ENCODE results near the gene PAPOLG. TPM values are rescaled to one million over a fixed set of nuclear protein-coding genes. Genes with fewer than 3 reads are reported as not detected.
A peak's percentile ranks its signal among the peaks of the same experiment; 100 is the strongest.

Gene PAPOLG
- total and polyA plus RNA-seq, 12 donors = 4.5 to 18.5 (median 10.6) TPM

- TF ChIP-seq CTCF (IDR thresholded peaks at IDR 0.05) (no peak), POLR2A (IDR thresholded peaks at IDR 0.05) (no peak)
- H3K9me3 ChIP-seq (replicated peaks in 1 of 3) = no peaks in the 10 kb centered on the region
- intact Hi-C loops (cut with DNase I) = loop anchor here in 1 of 2 donors (10.0 kb wide), 1 partner anchor 175 kb away; no protein-coding TSS in a partner anchor
- no peak overlapping the region for H3K4me3 ChIP-seq
- no peaks in the 10 kb centered on the region for H3K36me3 ChIP-seq (replicated peaks in 1 of 2)
- H3K4me1 ChIP-seq (replicated peaks in 1 of 2) = no peaks in the 10 kb centered on the region
- whole genome bisulfite sequencing, 4 donors = 74 to 81% (median 80%) methylated on average over 15 of the region's 15 CpGs
- no peaks in the 10 kb centered on the region for H3K27me3 ChIP-seq
- no peak overlapping the region for H3K27ac ChIP-seq
- peak in 2 of 7 donors; percentile 12 to 58 for DNase-seq
Measured at GRCh38 chr2:60819155-60819862, 63.2 kb downstream of the PAPOLG start.

GRCh38 chr2:60819936-60820335, 63.9 kb downstream of the PAPOLG start:
- H3K9me3 ChIP-seq (replicated peaks in 1 of 3) = no peaks in the 10 kb centered on the region
- TF ChIP-seq POLR2A (IDR thresholded peaks at IDR 0.05) (no peak), CTCF (IDR thresholded peaks at IDR 0.05) (no peak)
- H3K36me3 ChIP-seq (replicated peaks in 1 of 2) = no peaks in the 10 kb centered on the region
- intact Hi-C loops (cut with DNase I) = loop anchor here in 1 of 2 donors (10.0 kb wide), 1 partner anchor 175 kb away; no protein-coding TSS in a partner anchor
- H3K27ac ChIP-seq = no peak overlapping the region
- H3K4me1 ChIP-seq (replicated peaks in 1 of 2) = no peaks in the 10 kb centered on the region
- no peaks in the 10 kb centered on the region for H3K27me3 ChIP-seq
- H3K4me3 ChIP-seq = no peak overlapping the region
- no peak for DNase-seq
- WGBS, 4 donors = 88 to 91% (median 89%) methylated on average over 9 to 13 of the region's 13 CpGs

GRCh38 chr2:60820416-60821132, 64.5 kb downstream of the PAPOLG start:
- no peaks in the 10 kb centered on the region for H3K9me3 ChIP-seq (replicated peaks in 1 of 3)
- no peak overlapping the region for H3K27ac ChIP-seq
- H3K36me3 ChIP-seq (replicated peaks in 1 of 2) = no peaks in the 10 kb centered on the region
- TF ChIP-seq POLR2A (IDR thresholded peaks at IDR 0.05) = no peak
- TF ChIP-seq CTCF (IDR thresholded peaks at IDR 0.05) = no peak
- 90 to 93% (median 90%) methylated on average over 12 of the region's 12 CpGs for WGBS, 4 donors
- H3K4me1 ChIP-seq (replicated peaks in 1 of 2) = no peaks in the 10 kb centered on the region
- no peak for DNase-seq
- no peak overlapping the region for H3K4me3 ChIP-seq
- intact Hi-C loops (cut with DNase I) = no loop called here
- no peaks in the 10 kb centered on the region for H3K27me3 ChIP-seq

GRCh38 chr2:60821133-60821469, 65.0 kb downstream of the PAPOLG start:
- TF ChIP-seq CTCF (IDR thresholded peaks at IDR 0.05) (no peak), POLR2A (IDR thresholded peaks at IDR 0.05) (no peak)
- intact Hi-C loops (cut with DNase I) = no loop called here
- 89 to 97% (median 94%) methylated on average over 3 of the region's 3 CpGs for WGBS, 4 donors
- no peaks in the 10 kb centered on the region for H3K9me3 ChIP-seq (replicated peaks in 1 of 3)
- no peaks in the 10 kb centered on the region for H3K4me1 ChIP-seq (replicated peaks in 1 of 2)
- H3K36me3 ChIP-seq (replicated peaks in 1 of 2) = no peaks in the 10 kb centered on the region
- no peaks in the 10 kb centered on the region for H3K27me3 ChIP-seq
- H3K4me3 ChIP-seq = no peak overlapping the region
- H3K27ac ChIP-seq = no peak overlapping the region
- no peak for DNase-seq
